K562 (cell line): ENCODE measurements around the gene WNT16. TPM values are rescaled to one million over a fixed set of nuclear protein-coding genes. Genes with fewer than 3 reads are reported as not detected.

Experiments used
- ADNP ChIP-seq: fragments of 200-800 bp; sonication (Bioruptor generic); IDR thresholded peaks from 2 replicates; pipeline ENCODE4 v1.6.1; 2016; ENCODE audit warnings: missing genetic modification characterization, missing compliant biosample characterization
- ARID1B ChIP-seq: fragments of 450-650 bp; IDR thresholded peaks from 2 replicates; pipeline ENCODE4 v1.6.1; 2016; ENCODE audit warnings: antibody characterized with exemption, mild to moderate bottlenecking, inconsistent platforms
- ARID2 ChIP-seq: fragments of 450-650 bp; IDR thresholded peaks from 2 replicates; pipeline ENCODE4 v1.6.1; 2017; ENCODE audit warnings: antibody characterized with exemption, mild to moderate bottlenecking
- CTCFL ChIP-seq: IDR thresholded peaks from 2 replicates; pipeline ENCODE4 v1.6.1; 2011; ENCODE audit warnings: borderline replicate concordance, low read depth, mild to moderate bottlenecking, moderate library complexity, low read length; ENCODE audit not compliant: insufficient read depth, poor library complexity, severe bottlenecking
- JUND ChIP-seq, 2 experiments: IDR thresholded peaks; 2 replicates in 1 of 2; 3 replicates in 1 of 2; pipeline ENCODE4 v1.6.1; 2011; ENCODE audit warnings: borderline replicate concordance in 2 of 2, low read depth in 2 of 2, low read length in 2 of 2, improper control_type of control experiment in 1 of 2, missing biosample characterization in 1 of 2, missing genetic modification characterization in 1 of 2, missing genetic modification reagents in 1 of 2
- NR3C1 ChIP-seq: sonication (generic); formaldehyde crosslinking; IDR thresholded peaks from 2 replicates; pipeline ENCODE4 v1.8.1; 2022; ENCODE audit warnings: missing genetic modification reagents
- POLR3G ChIP-seq: IDR thresholded peaks from 2 replicates; pipeline ENCODE4 v1.6.1; 2011; ENCODE audit not compliant: insufficient read length, insufficient replicate concordance; ENCODE audit errors: extremely low read depth
- RBM25 ChIP-seq: fragments of 200-400 bp; formaldehyde crosslinking; IDR thresholded peaks from 2 replicates; pipeline ENCODE4 v1.6.1; 2018; ENCODE audit warnings: low read length, low read depth, moderate library complexity; ENCODE audit not compliant: severe bottlenecking
- SUPT5H ChIP-seq: fragments of 450-650 bp; IDR thresholded peaks from 2 replicates; pipeline ENCODE4 v1.6.1; 2016
- TBP ChIP-seq: optimal IDR thresholded peaks from 2 replicates; pipeline ENCODE3; 2011; ENCODE audit warnings: low read depth, low read length, improper control_type of control experiment
- ZNF398 ChIP-seq: fragments of 250-450 bp; sonication (Bioruptor Pico); IDR thresholded peaks from 2 replicates; pipeline ENCODE4 v1.8.0; 2021; ENCODE audit warnings: moderate library complexity, mild to moderate bottlenecking, inconsistent platforms
- ZNF586 ChIP-seq: fragments of 450-650 bp; formaldehyde crosslinking; conservative IDR thresholded peaks from 2 replicates; pipeline ENCODE4 v1.4.0; 2020; ENCODE audit warnings: mild to moderate bottlenecking, moderate library complexity
- ZNF589 ChIP-seq: fragments of 200-800 bp; sonication (Bioruptor generic); IDR thresholded peaks from 2 replicates; pipeline ENCODE4 v1.6.1; 2016; ENCODE audit warnings: low read depth, missing genetic modification characterization, missing compliant biosample characterization
- polyA plus RNA-seq, 8 experiments: library from polyadenylated mRNA; depleted of rRNA in 4 of 8; stranded (reverse) in 5 of 8; unstranded in 3 of 8; fragments of >200 nt; fragmentation: Nextera tagmentation in 2 of 8; fragmentation: Illumina TruSeq in 1 of 8; extraction: Ambion mirVana in 2 of 8; extraction: Trizol in 1 of 8; gene quantifications; 2 replicates each; pipeline versions ENCODE4 v1.2.1 to v1.2.3, GENCODE V29; 2011 to 2014; ENCODE audit warnings: inconsistent platforms in 1 of 8, missing spikeins in 1 of 8
- total RNA-seq, 7 experiments: library from RNA; depleted of rRNA in 6 of 7; stranded (reverse); fragments of >200 nt in 6 of 7; fragmentation: Illumina TruSeq in 2 of 7; extraction: Trizol in 2 of 7; gene quantifications; 2 replicates each; pipeline versions ENCODE4 v1.2.1 to v1.2.3, GENCODE V29; 2011 to 2021; ENCODE audit warnings: low replicate concordance in 1 of 7

Gene WNT16
- total and polyA plus RNA-seq, 9 of the 15 experiments (the other 6 are each of a cell fraction or from before 2014, with no cell fraction given) = 0.06 to 0.07 TPM; not detected in 7

- TF ChIP-seq JUND (IDR thresholded peaks at IDR 0.05; ENCODE audit: borderline replicate concordance, low read depth, low read length) = no peak; the same call in 1 of the 2 replicates
- peak; percentile 75; the same call in 1 of the 3 replicates for TF ChIP-seq JUND (tag; IDR thresholded peaks at IDR 0.05; ENCODE audit: borderline replicate concordance, low read depth, low read length)
- no peak for TF ChIP-seq CTCFL
- no peak for TF ChIP-seq ZNF398 (CRISPR knock-in tag)
- TF ChIP-seq POLR3G = no peak
- TF ChIP-seq RBM25 = no peak
- TF ChIP-seq ADNP (tag) = no peak
- TF ChIP-seq SUPT5H = peak; percentile 68
- TF ChIP-seq ZNF586 (CRISPR knock-in tag) = no peak
- TF ChIP-seq ZNF589 = no peak
- no peak for TF ChIP-seq TBP
- no peak for TF ChIP-seq ARID2
- peak; percentile 32; the same call in 1 of the 2 replicates for TF ChIP-seq ARID1B
- TF ChIP-seq NR3C1 (CRISPR knock-in tag) = no peak
These were observed 41.8 kb upstream of the WNT16 start (continued) for GRCh38 chr7:121286742-121287734.
